Activated T-helper 2 cell treated with anti-CD3 and anti-CD28 coated beads, Interferon-gamma antibody, Interleukin-2, Interleukin-4, amounts not matched to agents 10 μg/mL and 5 μg/mL and 100 μg/mL, durations not matched to agents 14 hours and 24 hours and 36 hours (primary cell): ENCODE measurements around the gene SLC9A3. TPM values are rescaled to one million over a fixed set of nuclear protein-coding genes. Genes with fewer than 3 reads are reported as not detected.

ENCODE experiments used
- DNase-seq: peaks from one replicate; pipeline ENCODE4 v3.0.0; 2021; ENCODE audit warnings: low spot score
- H3K27ac Mint-ChIP-seq: one replicate; pipeline ENCODE4 v1.8.0; 2021; ENCODE audit warnings: mixed read lengths
- H3K27me3 Mint-ChIP-seq: one replicate; pipeline ENCODE4 v1.8.0; 2021; ENCODE audit warnings: low read depth, mixed read lengths
- H3K36me3 Mint-ChIP-seq: one replicate; pipeline ENCODE4 v1.8.0; 2021; ENCODE audit warnings: low read depth, mixed read lengths
- H3K4me1 Mint-ChIP-seq: one replicate; pipeline ENCODE4 v1.8.0; 2021; ENCODE audit warnings: low read depth, mixed read lengths
- H3K4me3 Mint-ChIP-seq: one replicate; pipeline ENCODE4 v1.8.0; 2021; ENCODE audit warnings: low read depth, mild to moderate bottlenecking, moderate library complexity, mixed read lengths
- H3K9me3 Mint-ChIP-seq: one replicate; pipeline ENCODE4 v1.8.0; 2021; ENCODE audit warnings: mixed read lengths
- intact Hi-C: fragments of 100-400 bp; cut with micrococcal nuclease; formaldehyde crosslinking; loops from one replicate; pipeline ENCODE4 v1.15.1; 2023
- total RNA-seq: library from RNA; stranded (reverse); gene quantifications from 2 replicates; pipeline ENCODE4 v1.2.3, GENCODE V29; 2022

SLC9A3 gene
- total RNA-seq, 1 donor from 2014 or later: 2.4 TPM

DNA sequence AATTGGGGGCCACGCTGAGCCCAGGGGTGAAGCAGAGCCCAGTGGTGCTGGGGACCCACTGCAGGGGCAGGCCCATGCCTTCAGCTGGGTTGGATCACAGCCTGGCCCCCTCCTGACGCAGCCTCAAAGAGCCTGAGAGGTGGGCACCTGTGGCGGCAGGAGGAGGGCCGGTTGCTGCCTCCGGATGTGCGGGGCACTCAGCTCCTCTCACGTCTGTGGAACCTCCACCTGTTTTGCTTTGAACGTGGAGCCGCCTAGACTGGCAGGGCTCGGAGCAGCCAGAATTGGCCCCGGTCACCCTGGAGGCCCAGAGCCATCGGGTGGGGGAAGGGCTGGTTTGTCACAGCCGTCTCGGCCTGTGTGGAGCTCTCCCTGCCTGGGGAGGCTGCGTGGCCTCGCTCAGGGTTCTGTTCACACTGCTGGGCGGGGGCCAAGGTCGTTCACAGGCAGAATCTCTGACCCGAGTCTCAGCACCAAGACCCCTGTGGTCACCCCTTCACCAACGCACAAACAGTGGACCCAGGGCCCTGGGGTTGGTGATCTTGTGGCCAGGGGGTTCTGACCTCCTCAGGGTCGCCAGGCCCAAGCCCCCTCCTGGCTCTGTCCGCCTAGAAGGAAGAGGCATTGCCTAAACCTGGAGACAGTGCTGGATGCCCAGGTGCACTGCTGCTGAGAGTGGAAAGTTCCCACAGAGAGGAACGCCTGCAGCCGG, 9.2 kb upstream of the SLC9A3 start:
- no peak for DNase-seq
- H3K27ac Mint-ChIP-seq: no peak overlapping the region
- no peak overlapping the region for H3K4me3 Mint-ChIP-seq
- peaks cover 13% of the 10 kb centered on the region for H3K4me1 Mint-ChIP-seq
- intact Hi-C loops: no loop called here
- H3K27me3 Mint-ChIP-seq: peaks cover 22% of the 10 kb centered on the region
- no peaks in the 10 kb centered on the region for H3K9me3 Mint-ChIP-seq
- no peaks in the 10 kb centered on the region for H3K36me3 Mint-ChIP-seq

DNA sequence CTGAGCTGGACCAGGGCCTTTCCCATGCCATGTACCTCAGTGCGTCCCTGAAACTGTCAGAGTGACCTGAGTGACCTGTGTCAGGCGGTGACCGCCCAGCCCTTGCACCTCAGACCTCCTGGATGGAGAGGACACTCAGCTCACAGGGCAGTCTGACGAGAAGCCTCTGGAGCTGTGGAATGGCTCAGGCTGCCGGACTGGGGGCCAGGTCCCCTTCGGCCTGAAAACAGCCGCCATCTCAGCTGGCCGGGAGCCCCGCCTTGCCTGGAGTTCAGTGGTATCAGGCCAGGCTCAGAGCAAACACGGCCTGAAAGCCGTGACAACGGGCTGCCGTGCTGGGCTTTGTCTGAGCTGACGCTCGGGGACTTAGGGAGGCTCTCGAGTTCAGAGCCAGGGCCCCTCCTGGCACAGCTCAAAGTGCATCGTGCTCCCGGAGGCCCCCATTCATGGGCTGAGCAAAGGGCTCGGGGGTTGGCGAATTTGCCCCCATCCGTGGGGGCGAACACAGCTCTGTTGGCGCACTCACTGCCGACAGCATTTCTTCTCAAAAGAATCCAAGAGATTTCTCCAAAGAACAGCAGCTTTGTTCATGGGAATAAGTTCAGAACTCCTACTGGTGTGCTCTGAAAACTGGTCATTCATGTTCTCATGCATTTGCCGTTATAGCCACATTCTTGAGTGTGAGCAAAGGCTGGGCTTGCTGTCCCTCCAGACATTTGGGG, 8.4 kb upstream of the SLC9A3 start:
- no peaks in the 10 kb centered on the region for H3K9me3 Mint-ChIP-seq
- H3K36me3 Mint-ChIP-seq: no peaks in the 10 kb centered on the region
- H3K4me1 Mint-ChIP-seq: peaks cover 14% of the 10 kb centered on the region
- H3K27ac Mint-ChIP-seq: no peak overlapping the region
- DNase-seq: no peak
- no peak overlapping the region for H3K4me3 Mint-ChIP-seq
- peaks cover 22% of the 10 kb centered on the region for H3K27me3 Mint-ChIP-seq
- intact Hi-C loops: no loop called here

DNA sequence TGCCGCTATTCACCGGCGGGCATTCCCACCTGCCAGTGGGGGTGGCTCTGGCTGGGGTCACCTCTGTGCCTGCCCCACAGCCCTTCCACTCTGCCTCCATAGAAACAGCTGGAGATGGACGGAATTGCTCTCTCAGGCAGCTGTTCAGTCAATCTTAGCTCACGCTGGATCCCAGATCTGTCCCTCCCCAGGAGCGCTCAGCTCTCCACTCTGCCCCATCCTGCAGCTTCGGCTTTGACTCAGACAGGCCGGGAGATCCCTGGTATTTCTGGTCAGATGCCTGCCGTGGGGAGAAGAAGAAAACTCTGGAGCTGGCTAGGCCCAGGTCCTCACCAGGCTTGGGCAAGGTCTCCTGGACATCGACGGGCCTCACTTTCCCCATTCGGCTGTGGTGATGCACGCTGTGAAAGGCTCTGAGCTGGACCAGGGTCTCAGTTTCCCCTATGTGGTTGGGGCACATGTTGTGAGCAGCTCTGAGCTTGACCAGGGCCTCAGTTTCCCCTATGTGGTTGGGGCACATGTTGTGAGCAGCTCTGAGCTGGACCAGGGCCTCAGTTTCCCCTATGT, 7.6 kb upstream of the SLC9A3 start:
- peaks cover 23% of the 10 kb centered on the region for H3K4me1 Mint-ChIP-seq
- H3K4me3 Mint-ChIP-seq: no peak overlapping the region
- H3K27ac Mint-ChIP-seq: no peak overlapping the region
- H3K9me3 Mint-ChIP-seq: no peaks in the 10 kb centered on the region
- H3K36me3 Mint-ChIP-seq: no peaks in the 10 kb centered on the region
- peaks cover 30% of the 10 kb centered on the region for H3K27me3 Mint-ChIP-seq
- no peak for DNase-seq
- intact Hi-C loops: no loop called here

DNA sequence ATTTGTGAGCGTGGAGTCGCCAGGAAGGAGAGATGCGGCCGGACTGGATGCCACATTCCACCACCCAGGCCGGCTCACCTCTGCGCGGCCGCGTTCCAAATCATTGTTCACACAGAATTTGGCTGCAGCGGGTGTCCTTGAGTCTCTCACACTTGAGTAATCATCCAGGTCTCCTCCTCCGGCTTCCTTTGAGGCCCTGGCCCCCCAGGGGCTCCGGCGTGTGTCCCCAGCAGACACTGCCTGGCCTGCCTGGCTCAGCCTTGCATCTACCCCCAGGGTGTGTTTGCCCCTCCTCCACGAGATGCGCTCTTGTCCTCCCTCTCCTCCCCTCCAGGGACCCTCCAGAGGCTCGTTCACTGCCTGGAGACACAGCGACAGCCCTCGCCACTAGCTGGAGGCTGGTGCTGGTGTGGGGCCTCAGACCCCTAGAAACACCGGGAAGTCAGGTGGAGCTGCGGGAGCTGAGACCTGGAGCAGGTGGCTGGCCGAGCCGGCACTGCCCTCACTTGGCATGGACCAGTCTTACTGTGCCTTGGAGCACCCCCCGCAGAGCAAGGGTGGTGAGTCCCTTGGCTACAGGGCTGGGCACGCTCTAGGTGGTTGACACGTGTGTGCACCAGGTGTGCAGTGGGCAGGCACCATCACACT, 7.0 kb upstream of the SLC9A3 start:
- no peak overlapping the region for H3K4me3 Mint-ChIP-seq
- H3K9me3 Mint-ChIP-seq: no peaks in the 10 kb centered on the region
- no peaks in the 10 kb centered on the region for H3K36me3 Mint-ChIP-seq
- H3K4me1 Mint-ChIP-seq: peaks cover 23% of the 10 kb centered on the region
- no peak overlapping the region for H3K27ac Mint-ChIP-seq
- H3K27me3 Mint-ChIP-seq: peaks cover 33% of the 10 kb centered on the region
- intact Hi-C loops: no loop called here
- no peak for DNase-seq

DNA sequence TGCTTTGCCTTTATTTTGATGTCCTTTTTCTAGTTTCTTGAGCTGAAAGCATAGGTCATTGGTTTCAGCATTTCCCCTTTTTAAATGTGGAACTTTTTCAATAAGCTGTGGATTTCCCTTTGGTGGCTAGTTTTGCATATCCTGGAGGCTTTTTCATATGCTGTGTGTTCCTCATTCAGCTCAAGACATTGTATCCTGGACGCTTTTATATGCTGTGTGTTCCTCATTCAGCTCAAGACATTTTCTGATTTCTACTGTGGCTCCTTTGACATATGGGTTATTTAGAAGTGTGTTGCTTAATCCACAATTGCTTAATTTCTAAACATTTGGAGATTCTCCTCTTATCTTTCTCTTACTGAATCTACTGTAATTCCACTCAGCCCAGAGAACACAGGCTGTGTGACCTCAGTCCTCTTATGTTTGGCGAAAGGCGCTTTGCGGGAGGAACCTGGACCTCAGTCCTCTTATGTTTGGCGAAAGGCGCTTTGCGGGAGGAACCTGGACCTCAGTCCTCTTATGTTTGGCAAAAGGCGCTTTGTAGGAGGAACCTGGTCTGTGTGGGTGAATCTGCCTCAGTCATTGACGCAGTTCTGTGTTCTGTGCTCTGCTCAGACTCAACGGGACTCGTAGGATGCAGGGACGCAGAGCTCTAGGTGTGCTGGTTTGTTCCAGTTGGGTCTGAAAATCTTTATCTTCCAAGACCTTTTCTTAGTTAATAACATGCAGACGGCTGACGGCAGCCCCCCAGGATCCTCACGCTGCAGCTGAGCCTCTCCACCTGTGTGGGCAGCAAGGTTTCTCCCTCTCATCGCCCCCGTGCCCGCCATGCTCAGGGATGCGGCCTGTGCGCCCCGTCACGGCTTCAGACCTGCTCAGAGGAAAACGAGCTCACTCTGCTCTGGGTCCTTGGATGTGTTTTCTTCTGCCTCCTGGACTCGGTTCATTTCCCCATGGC, 6.0 kb upstream of the SLC9A3 start:
- H3K4me3 Mint-ChIP-seq: no peak overlapping the region
- H3K27ac Mint-ChIP-seq: no peak overlapping the region
- no peaks in the 10 kb centered on the region for H3K36me3 Mint-ChIP-seq
- peaks cover 42% of the 10 kb centered on the region for H3K27me3 Mint-ChIP-seq
- intact Hi-C loops: no loop called here
- peaks cover 23% of the 10 kb centered on the region for H3K4me1 Mint-ChIP-seq
- H3K9me3 Mint-ChIP-seq: no peaks in the 10 kb centered on the region
- DNase-seq: no peak

DNA sequence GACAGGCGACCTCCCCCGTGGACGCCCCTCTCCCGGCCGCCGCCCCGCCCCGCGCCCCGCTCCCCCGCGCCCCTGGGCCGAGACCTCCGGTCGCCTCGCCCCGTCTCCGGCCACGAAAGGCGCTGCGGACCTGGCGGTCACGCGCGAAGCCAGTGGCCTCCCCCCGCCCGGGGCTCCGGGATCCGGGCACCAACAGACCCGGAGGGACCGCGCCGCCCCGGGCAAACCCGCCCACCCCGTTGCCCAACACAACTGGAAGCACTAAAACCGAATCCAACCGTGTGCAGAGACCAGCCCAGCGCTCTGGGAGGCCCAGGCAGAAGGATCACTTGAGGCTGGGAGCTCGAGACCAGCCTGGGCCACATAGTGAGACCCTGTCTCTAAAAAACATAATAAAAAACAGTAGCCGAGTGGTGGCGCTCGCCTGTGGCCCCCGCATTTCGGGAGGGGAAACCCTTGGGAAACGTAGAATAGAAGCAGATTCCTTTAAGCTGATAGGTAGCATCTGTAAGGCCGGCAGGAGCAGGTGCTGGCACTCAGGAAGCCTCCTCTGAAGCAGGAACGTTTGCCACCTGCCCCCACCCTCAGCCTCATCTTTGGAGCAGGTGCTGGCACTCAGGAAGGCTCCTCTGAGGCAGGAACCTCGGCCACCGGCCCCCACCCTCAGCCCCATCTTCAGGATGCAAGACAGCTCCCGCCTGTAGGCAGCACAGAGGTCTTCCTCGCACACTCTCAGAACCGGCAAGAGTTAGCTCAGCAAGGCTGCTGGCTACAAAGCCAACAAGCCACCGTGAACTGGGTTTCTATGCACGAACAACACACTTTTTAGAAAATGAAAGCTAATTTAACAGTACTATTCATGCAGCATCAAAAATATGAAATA, 4.6 kb upstream of the SLC9A3 start:
- peaks cover 48% of the 10 kb centered on the region for H3K27me3 Mint-ChIP-seq
- no peaks in the 10 kb centered on the region for H3K9me3 Mint-ChIP-seq
- no peak overlapping the region for H3K27ac Mint-ChIP-seq
- peaks cover 2% of the 10 kb centered on the region for H3K36me3 Mint-ChIP-seq
- no peak for DNase-seq
- intact Hi-C loops: no loop called here
- H3K4me1 Mint-ChIP-seq: peaks cover 26% of the 10 kb centered on the region
- peak overlapping the region; percentile 14 for H3K4me3 Mint-ChIP-seq

DNA sequence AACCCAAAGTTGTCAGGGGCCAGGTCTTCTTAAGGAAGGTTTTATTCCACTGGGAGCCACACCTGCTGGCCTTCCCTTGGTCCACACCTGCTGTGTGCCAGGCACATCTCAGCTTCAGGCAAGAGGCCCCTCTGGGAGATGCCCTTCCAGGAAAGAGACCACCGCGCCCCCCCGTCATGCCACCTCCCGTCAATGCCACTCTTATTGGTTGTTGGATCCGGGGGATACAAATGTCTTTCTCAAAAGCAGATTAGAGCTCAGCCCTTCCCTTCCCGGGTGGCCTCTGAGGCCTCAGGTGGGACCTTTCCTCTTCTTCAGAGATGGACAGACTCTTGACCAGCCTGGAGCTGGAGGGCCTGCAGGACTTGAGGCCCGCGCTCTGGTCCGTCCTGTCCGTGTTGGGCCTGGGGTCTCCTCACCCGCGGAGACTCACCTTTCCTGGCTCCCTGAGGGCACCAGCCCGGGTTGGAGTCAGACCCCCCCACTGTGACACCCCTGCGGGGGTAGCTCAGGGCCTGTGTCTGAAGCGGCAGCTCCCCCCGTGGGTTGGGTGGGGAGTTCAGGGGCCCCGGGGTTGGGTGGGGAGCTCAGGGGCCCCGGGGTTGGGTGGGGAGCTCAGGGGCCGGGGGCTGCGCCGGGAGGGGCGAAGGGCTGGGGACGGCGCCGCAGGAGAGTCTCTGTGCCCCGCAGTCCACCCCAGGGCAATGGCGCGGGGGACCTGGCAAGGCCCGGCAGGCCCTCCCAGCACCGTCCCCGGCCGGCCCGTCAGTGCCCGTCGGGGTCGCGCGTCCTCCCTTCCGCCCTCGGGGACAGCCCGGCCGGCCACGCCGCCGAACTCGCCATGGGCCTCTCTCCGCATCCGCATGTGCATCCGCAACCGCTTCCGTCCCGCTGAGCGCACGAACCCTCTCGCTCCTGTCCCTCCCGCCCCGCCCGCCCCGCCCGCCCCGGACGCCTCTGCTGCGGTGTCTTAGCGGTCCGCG, 3.7 kb upstream of the SLC9A3 start:
- H3K4me1 Mint-ChIP-seq: peaks cover 26% of the 10 kb centered on the region
- H3K9me3 Mint-ChIP-seq: no peaks in the 10 kb centered on the region
- peak overlapping the region; percentile 28 for H3K27ac Mint-ChIP-seq
- peaks cover 54% of the 10 kb centered on the region for H3K27me3 Mint-ChIP-seq
- intact Hi-C loops: no loop called here
- peaks cover 2% of the 10 kb centered on the region for H3K36me3 Mint-ChIP-seq
- peak overlapping the region; percentile 30 for H3K4me3 Mint-ChIP-seq
- DNase-seq: peak; percentile 46

DNA sequence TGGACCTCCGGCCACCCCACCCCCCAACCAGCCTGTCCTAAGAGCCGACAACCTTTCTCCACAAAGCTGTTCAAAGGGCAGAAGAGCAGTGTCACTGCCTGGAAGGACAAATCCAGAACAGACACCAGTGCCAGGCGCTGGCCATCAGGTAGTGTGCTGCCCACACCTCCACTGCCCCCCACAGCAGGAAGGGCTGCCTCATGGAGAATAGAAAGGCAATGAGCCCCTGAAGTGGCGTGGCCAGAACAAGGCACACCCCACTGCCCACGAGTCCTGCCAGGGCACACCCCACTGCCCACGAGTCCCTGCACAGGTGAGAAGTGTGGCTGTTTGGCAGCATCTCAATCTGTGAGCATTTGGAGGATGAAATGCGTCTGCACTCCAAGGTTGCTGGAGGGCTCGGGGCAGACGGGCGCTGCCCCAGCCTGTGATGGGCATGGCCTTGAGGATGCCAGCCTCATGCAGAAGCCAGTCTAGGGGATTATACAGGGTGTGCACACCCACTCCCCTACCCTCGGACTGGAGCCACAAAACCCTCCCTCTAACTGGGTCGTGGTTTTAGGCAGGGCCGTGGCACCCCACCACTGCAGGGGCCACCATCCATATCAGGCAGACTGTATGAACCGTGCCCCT, 2.3 kb upstream of the SLC9A3 start:
- peaks cover 2% of the 10 kb centered on the region for H3K36me3 Mint-ChIP-seq
- no peak for DNase-seq
- H3K27me3 Mint-ChIP-seq: peaks cover 63% of the 10 kb centered on the region
- peak overlapping the region; percentile 46 for H3K4me3 Mint-ChIP-seq
- no peak overlapping the region for H3K27ac Mint-ChIP-seq
- H3K9me3 Mint-ChIP-seq: no peaks in the 10 kb centered on the region
- peaks cover 26% of the 10 kb centered on the region for H3K4me1 Mint-ChIP-seq
- intact Hi-C loops: no loop called here

DNA sequence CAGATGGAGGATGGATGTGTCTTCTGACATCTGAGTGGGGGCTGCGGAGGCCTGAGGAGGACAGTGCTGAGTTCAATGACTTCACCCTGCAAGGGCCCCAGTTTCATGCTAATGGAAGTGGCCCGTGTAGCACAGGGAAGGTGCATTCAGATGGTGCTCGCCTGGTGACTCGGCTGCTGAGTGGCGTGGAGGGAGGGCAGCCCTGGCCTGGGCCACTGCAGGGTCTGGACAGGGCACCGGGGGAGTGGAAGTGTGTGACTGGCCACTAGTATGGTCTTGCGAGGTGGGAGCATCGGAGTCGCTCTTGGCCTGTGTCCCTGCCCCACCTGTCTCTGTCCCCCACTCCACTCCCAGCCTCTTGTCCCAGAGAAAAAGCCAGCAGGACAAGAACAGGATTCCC, 1.7 kb upstream of the SLC9A3 start:
- intact Hi-C loops: no loop called here
- no peak overlapping the region for H3K4me3 Mint-ChIP-seq
- peaks cover 63% of the 10 kb centered on the region for H3K27me3 Mint-ChIP-seq
- DNase-seq: no peak
- no peak overlapping the region for H3K27ac Mint-ChIP-seq
- peaks cover 26% of the 10 kb centered on the region for H3K4me1 Mint-ChIP-seq
- H3K9me3 Mint-ChIP-seq: no peaks in the 10 kb centered on the region
- H3K36me3 Mint-ChIP-seq: peaks cover 2% of the 10 kb centered on the region

DNA sequence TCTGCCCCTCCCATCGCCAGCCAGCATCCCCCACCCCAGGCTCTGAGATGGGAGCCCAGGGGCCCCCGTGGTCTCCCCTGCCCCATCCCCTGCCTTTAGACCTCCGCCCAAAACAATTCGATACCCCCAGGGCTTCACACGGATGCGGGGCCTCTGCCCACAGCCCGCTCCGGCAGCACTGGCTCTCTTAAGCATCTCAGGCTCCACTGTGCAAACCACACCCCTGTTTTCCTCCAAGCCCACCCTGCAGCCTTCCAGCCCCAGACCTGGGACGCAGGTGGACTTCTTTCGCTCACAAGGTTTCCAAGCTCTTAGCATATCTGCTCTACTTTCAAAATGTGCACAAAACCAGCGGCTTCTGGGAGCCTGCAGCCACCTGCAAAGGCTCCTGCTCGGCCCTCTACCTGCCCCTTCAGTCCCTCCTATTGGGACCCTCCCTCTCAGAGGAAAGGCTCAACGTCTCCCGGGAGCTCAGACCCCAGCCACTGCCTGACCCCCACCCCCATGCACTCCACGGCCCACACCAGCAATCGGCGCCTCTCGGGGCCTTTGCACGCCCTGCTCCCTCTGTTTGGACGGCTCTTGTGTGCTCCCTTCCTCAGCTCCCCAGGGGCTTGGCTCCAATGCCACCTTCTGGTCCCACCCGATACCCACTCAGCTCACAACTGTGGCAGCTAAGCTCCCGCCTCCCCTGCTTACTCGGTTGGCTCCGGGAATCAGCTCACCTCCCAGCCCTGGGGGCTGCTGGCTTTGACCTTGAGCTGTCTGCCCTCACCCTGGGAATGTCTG, 918 bp upstream of the SLC9A3 start:
- H3K27me3 Mint-ChIP-seq: peaks cover 58% of the 10 kb centered on the region
- no peak overlapping the region for H3K27ac Mint-ChIP-seq
- no peak for DNase-seq
- H3K4me3 Mint-ChIP-seq: peak overlapping the region; percentile 8
- peaks cover 26% of the 10 kb centered on the region for H3K4me1 Mint-ChIP-seq
- H3K36me3 Mint-ChIP-seq: peaks cover 2% of the 10 kb centered on the region
- no peaks in the 10 kb centered on the region for H3K9me3 Mint-ChIP-seq
- intact Hi-C loops: no loop called here
